IMR-90 (cell line): ENCODE results near the gene STYXL1. TPM values are rescaled to one million over a fixed set of nuclear protein-coding genes. Genes with fewer than 3 reads are reported as not detected.
A peak's percentile ranks its signal among the peaks of the same experiment; 100 is the strongest.
"Not testable (repeated sequence)": the region's sequence is repeated elsewhere in the genome, so short reads cannot be mapped to it uniquely, and the experiment has no call there.

Experiments used
- ATAC-seq: fragments of 200-7000 bp; cut with Tn5 transposase; 2 replicates; pipeline ENCODE4 v1.9.1; 2020; ENCODE audit warnings: low read depth, mild to moderate bottlenecking, moderate library complexity
- BruUV-seq: library from RNA; stranded (reverse); fragments of 400-500 nt; replicated peaks from 2 replicates; lab custom pipeline; 2021; lab: Mats Ljungman, UMichigan
- CTCF ChIA-PET: fragments of 300-600 bp; formaldehyde crosslinking; extraction: SDS; loops from one replicate; lab custom pipeline; 2021; ENCODE audit warnings: antibody characterized with exemption; lab: Yijun Ruan, JAX
- POLR2A ChIA-PET: fragments of 300-600 bp; sonication (Branson Sonifier 250); formaldehyde crosslinking; loops from one replicate; lab custom pipeline; 2022; ENCODE audit warnings: antibody characterized with exemption; ENCODE audit not compliant: unreplicated experiment; lab: Charles Lee
- DNase-seq: peaks from one replicate; pipeline ENCODE4 v3.0.0; 2013
- H2AFZ ChIP-seq: replicated peaks from 2 replicates; pipeline ENCODE3; 2013; ENCODE audit warnings: low read length, mild to moderate bottlenecking; ENCODE audit not compliant: poor library complexity
- H2AK5ac ChIP-seq: 2 replicates; pipeline ENCODE4 v1.6.1; 2013; ENCODE audit warnings: low read depth, low read length, inconsistent platforms
- H2AK9ac ChIP-seq: replicated peaks from 2 replicates; pipeline ENCODE3; 2013; ENCODE audit warnings: mild to moderate bottlenecking, low read depth, low read length, moderate library complexity; ENCODE audit not compliant: poor library complexity
- H2BK120ac ChIP-seq: 2 replicates; pipeline ENCODE4 v1.6.1; 2013; ENCODE audit warnings: low read depth, low read length, inconsistent platforms
- H2BK15ac ChIP-seq: 3 replicates; pipeline ENCODE4 v1.6.1; 2013; ENCODE audit warnings: low read depth, low read length, inconsistent platforms
- H2BK20ac ChIP-seq: 2 replicates; pipeline ENCODE4 v1.6.1; 2013; ENCODE audit warnings: low read depth, mild to moderate bottlenecking, inconsistent platforms, low read length, moderate library complexity
- H2BK5ac ChIP-seq: 2 replicates; pipeline ENCODE4 v1.6.1; 2013; ENCODE audit warnings: mild to moderate bottlenecking, low read depth, low read length, inconsistent platforms; ENCODE audit not compliant: poor library complexity, severe bottlenecking
- H3K14ac ChIP-seq: replicated peaks from 2 replicates; pipeline ENCODE4 v1.6.1; 2013; ENCODE audit warnings: low read depth, low read length, inconsistent platforms
- H3K18ac ChIP-seq: 2 replicates; pipeline ENCODE4 v1.6.1; 2013; ENCODE audit warnings: low read depth, low read length, control low read depth
- H3K23ac ChIP-seq: 2 replicates; pipeline ENCODE4 v1.6.1; 2013; ENCODE audit warnings: low read depth, low read length, inconsistent platforms
- H3K27ac ChIP-seq: 2 replicates; pipeline ENCODE4 v1.5.1; 2013; ENCODE audit warnings: mild to moderate bottlenecking, control low read depth, low read length; ENCODE audit not compliant: insufficient read depth
- H3K27me3 ChIP-seq: 2 replicates; pipeline ENCODE4 v1.6.1; 2013; ENCODE audit warnings: low read length; ENCODE audit not compliant: control insufficient read depth, insufficient read depth
- H3K36me3 ChIP-seq: 2 replicates; pipeline ENCODE4 v1.6.1; 2013; ENCODE audit warnings: low read length, mixed read lengths; ENCODE audit not compliant: control insufficient read depth, insufficient read depth
- H3K4ac ChIP-seq: 2 replicates; pipeline ENCODE4 v1.6.1; 2013; ENCODE audit warnings: low read depth, low read length, inconsistent platforms
- H3K4me1 ChIP-seq: 2 replicates; pipeline ENCODE4 v1.6.1; 2013; ENCODE audit warnings: low read length, mixed read lengths; ENCODE audit not compliant: control insufficient read depth, insufficient read depth
- H3K4me2 ChIP-seq: 2 replicates; pipeline ENCODE4 v1.6.1; 2013; ENCODE audit warnings: low read depth, mild to moderate bottlenecking, control low read depth, low read length, moderate library complexity
- H3K4me3 ChIP-seq: 2 replicates; pipeline ENCODE4 v1.5.1; 2013; ENCODE audit warnings: low read depth, mild to moderate bottlenecking, control low read depth, low read length, moderate library complexity; ENCODE audit not compliant: insufficient read depth
- H3K56ac ChIP-seq: 2 replicates; pipeline ENCODE4 v1.6.1; 2013; ENCODE audit warnings: low read length, inconsistent platforms; ENCODE audit not compliant: insufficient read depth; ENCODE audit errors: extremely low read depth
- H3K79me1 ChIP-seq, 2 experiments: 2 replicates each; pipeline ENCODE4 v1.6.1; 2013; ENCODE audit warnings: low read length in 2 of 2, inconsistent platforms in 1 of 2, low read depth in 1 of 2
- H3K9ac ChIP-seq: 2 replicates; pipeline ENCODE4 v1.6.1; 2013; ENCODE audit warnings: low read depth, low read length, control low read depth
- H3K9me1 ChIP-seq: 2 replicates; pipeline ENCODE4 v1.6.1; 2013; ENCODE audit warnings: low read length, inconsistent platforms; ENCODE audit not compliant: insufficient read depth
- H3K9me3 ChIP-seq: 2 replicates; pipeline ENCODE4 v1.6.1; 2013; ENCODE audit warnings: low read length; ENCODE audit not compliant: control insufficient read depth, insufficient read depth
- H4K20me1 ChIP-seq: 2 replicates; pipeline ENCODE4 v1.6.1; 2013; ENCODE audit warnings: low read length, inconsistent platforms; ENCODE audit not compliant: insufficient read depth
- H4K5ac ChIP-seq: 2 replicates; pipeline ENCODE4 v1.6.1; 2013; ENCODE audit warnings: mild to moderate bottlenecking, low read depth, low read length, control low read depth
- H4K8ac ChIP-seq, 2 experiments: 2 replicates each; pipeline ENCODE4 v1.6.1; 2013; ENCODE audit warnings: low read depth in 2 of 2, low read length in 2 of 2, control low read depth in 1 of 2, inconsistent platforms in 1 of 2
- H4K91ac ChIP-seq: 2 replicates; pipeline ENCODE4 v1.6.1; 2013; ENCODE audit warnings: low read depth, low read length, inconsistent platforms; ENCODE audit not compliant: insufficient read depth
- MAFK ChIP-seq: IDR thresholded peaks from 2 replicates; pipeline ENCODE4 v1.6.1; 2012; ENCODE audit warnings: low read depth, low read length, improper control_type of control experiment
- WGBS, 2 experiments: methylation state at CpG; one replicate each; pipeline versions ENCODE4 v1.1.5 to v1.1.7; 2013; ENCODE audit warnings: missing lambda C conversion rate in 2 of 2; ENCODE audit not compliant: insufficient read length in 1 of 2; ENCODE audit errors: extremely low coverage in 2 of 2; 5-methylcytosine and 5-hydroxymethylcytosine counted together
- dilution Hi-C: fragments of 300-500 bp; cut with HindIII; formaldehyde crosslinking; loops from one replicate; pipeline ENCODE4 v1.14.3; 2018; ENCODE audit warnings: low sequenced_read_pairs; ENCODE audit not compliant: unreplicated experiment
- in situ Hi-C: fragments of 300-500 bp; cut with MboI; formaldehyde crosslinking; loops from 3 replicates; pipeline ENCODE4 v1.14.3; 2019; ENCODE audit warnings: low sequenced_read_pairs, inconsistent platforms, mixed read lengths
- intact Hi-C: fragments of 100-400 bp; cut with micrococcal nuclease; formaldehyde crosslinking; loops from 2 replicates; pipeline ENCODE4 v1.10.0; 2022
- polyA plus RNA-seq, 3 experiments: library from polyadenylated mRNA; depleted of rRNA; stranded (reverse); fragments of >200 nt; gene quantifications; 2 replicates each; pipeline ENCODE4 v1.2.3, GENCODE V29; 2012; ENCODE audit warnings: low replicate concordance in 1 of 3
- total RNA-seq: library from RNA; depleted of rRNA; stranded (reverse); fragments of >200 nt; gene quantifications from 2 replicates; pipeline ENCODE4 v1.2.3, GENCODE V29; 2012
- TF ChIP-seq, protein P1 (sequence below): fragments of 150-350 bp; IDR thresholded peaks from 2 replicates; pipeline ENCODE4 v1.6.1; 2017; ENCODE audit warnings: mild to moderate bottlenecking, antibody characterized with exemption, low read length, low read depth

STYXL1 gene
- total and polyA plus RNA-seq, 2 of the 4 experiments (the other 2 are of a cell fraction), result 66.1 to 73.8 TPM

DNA sequence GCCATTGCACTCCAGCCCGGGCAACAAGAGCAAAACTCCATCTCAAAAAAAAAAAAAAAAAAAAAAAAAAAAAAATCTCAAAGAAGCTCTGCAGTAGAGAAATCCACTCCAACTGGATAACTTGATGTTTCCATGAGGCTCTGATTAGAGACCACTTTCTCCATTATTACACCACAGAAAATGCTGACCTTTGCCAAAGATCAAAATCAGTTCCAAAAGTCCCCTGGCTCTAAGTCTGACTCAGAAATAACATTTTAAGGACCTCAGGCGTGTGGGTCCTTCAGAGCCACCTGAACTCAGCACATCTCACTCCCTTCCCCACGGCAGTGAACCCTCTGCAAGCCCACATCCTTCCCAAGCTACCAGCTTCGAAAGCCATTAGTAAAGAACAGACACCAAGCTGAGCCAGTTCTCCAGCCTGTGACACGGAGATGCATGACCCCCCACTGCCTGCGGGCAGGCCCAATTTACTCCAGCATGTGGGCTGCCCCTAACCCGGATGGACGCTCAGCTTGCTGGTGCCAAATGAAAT, 39.6 kb downstream of the STYXL1 start:
- Histone ChIP-seq H4K91ac (no peak overlapping the region), H3K27ac (no peak overlapping the region), H4K5ac (no peak overlapping the region), H4K8ac (no peak overlapping the region), H2BK15ac (no peak overlapping the region), H3K9me1 (peaks cover 22% of the 10 kb centered on the region), H3K4me3 (no peak overlapping the region), H3K56ac (no peak overlapping the region), H2BK120ac (no peak overlapping the region), H3K79me1 (peaks cover 0 to 20% of the 10 kb centered on the region in 2 experiments; a peak in 2 of 4 replicates), H4K20me1 (0 out of 2 replicates have a peak, but pooled peaks cover 4% of the 10 kb centered on the region), H3K9ac (no peak overlapping the region), H2AK9ac (no peak overlapping the region), H3K27me3 (no peaks in the 10 kb centered on the region), H3K23ac (peak overlapping the region; percentile 49; the same call in 1 of the 2 replicates), H2AK5ac (no peak overlapping the region), H2AFZ (no peak overlapping the region), H3K4me2 (no peak overlapping the region), H3K4me1 (peaks cover 20% of the 10 kb centered on the region), H3K18ac (no peak overlapping the region), H2BK5ac (no peak overlapping the region), H3K36me3 (peaks cover 12% of the 10 kb centered on the region), H3K14ac (no peak overlapping the region), H3K4ac (peak overlapping the region; percentile 56; the same call in 1 of the 2 replicates), H3K9me3 (no peaks in the 10 kb centered on the region), H2BK20ac (no peak overlapping the region)
- ATAC-seq (no peak), DNase-seq (no peak)
- in situ Hi-C loops, result no loop called here
- ChIA-PET POLR2A (interaction anchor here (0.7 kb wide), 1 partner anchor 77 kb away, joined by 15 read pairs; no protein-coding TSS in a partner anchor), CTCF (no interaction called here)
- TF ChIP-seq MAFK, result 0 out of 2 replicates have a peak, but pooled peaks have one; percentile 12
- TF ChIP-seq, protein P1, sequence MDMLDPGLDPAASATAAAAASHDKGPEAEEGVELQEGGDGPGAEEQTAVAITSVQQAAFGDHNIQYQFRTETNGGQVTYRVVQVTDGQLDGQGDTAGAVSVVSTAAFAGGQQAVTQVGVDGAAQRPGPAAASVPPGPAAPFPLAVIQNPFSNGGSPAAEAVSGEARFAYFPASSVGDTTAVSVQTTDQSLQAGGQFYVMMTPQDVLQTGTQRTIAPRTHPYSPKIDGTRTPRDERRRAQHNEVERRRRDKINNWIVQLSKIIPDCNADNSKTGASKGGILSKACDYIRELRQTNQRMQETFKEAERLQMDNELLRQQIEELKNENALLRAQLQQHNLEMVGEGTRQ, result no peak
- no TSS peak for BruUV-seq
- 92% methylated on average over 3 of the region's 8 CpGs; no CpG with 5 or more reads in 1 of the 2 experiments for WGBS, 2 experiments
- intact Hi-C loops, result no loop called here
- dilution Hi-C loops, result no loop called here

DNA sequence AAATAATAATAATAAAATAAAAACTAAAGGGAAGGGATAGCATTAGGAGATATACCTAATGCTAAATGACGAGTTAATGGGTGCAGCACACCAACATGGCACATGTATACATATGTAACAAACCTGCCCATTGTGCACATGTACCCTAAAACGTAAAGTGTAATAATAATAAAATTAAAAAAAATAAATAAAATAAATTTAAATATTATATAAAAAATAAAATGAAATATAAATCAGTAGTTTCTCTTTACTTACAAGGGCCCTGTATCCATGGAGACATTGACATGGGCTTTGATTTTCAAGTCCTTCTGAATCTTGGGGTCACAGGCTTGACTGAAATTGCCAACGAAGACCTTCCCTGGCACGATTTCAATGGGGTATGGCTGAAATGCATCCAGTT, 42.8 kb downstream of the STYXL1 start:
- H3K27me3 ChIP-seq, H3K9me1 ChIP-seq, DNase-seq, H4K20me1 ChIP-seq, H3K14ac ChIP-seq, H2BK120ac ChIP-seq, H3K9me3 ChIP-seq, dilution Hi-C loops, H3K4ac ChIP-seq, in situ Hi-C loops, H2AK5ac ChIP-seq, intact Hi-C loops, H2AFZ ChIP-seq, H2BK20ac ChIP-seq, H2AK9ac ChIP-seq, H3K9ac ChIP-seq, H4K8ac ChIP-seq, H3K4me2 ChIP-seq, H3K27ac ChIP-seq, H4K91ac ChIP-seq, H2BK15ac ChIP-seq, ATAC-seq, H3K23ac ChIP-seq, H3K56ac ChIP-seq, H3K4me1 ChIP-seq, POLR2A ChIA-PET, H4K5ac ChIP-seq, H2BK5ac ChIP-seq, H3K4me3 ChIP-seq, BruUV-seq, H3K18ac ChIP-seq: not testable (repeated sequence)
- CTCF ChIA-PET, result interaction anchor here (0.5 kb wide), 1 partner anchor 133 kb away, joined by 3 read pairs; no protein-coding TSS in a partner anchor
- Histone ChIP-seq H3K79me1 (peaks cover 0 to 12% of the 10 kb centered on the region in 2 experiments; a peak in 2 of 4 replicates), H3K36me3 (peaks cover 30% of the 10 kb centered on the region)
- no CpG with 5 or more reads among the region's 4 CpGs for WGBS, 2 experiments
